GM19468 (cell line): ENCODE measurements around the gene AZU1.
"Not testable (repeated sequence)": the region's sequence is repeated elsewhere in the genome, so short reads cannot be mapped to it uniquely, and the experiment has no call there.

ENCODE experiments used
- ATAC-seq: cut with Tn5 transposase; IDR thresholded peaks from one replicate; pipeline ENCODE4 v1.9.1; 2021; ENCODE audit warnings: mild to moderate bottlenecking, moderate library complexity, moderate number of reproducible peaks; ENCODE audit not compliant: unreplicated experiment; ENCODE audit errors: extremely low read depth

The AZU1 gene

DNA sequence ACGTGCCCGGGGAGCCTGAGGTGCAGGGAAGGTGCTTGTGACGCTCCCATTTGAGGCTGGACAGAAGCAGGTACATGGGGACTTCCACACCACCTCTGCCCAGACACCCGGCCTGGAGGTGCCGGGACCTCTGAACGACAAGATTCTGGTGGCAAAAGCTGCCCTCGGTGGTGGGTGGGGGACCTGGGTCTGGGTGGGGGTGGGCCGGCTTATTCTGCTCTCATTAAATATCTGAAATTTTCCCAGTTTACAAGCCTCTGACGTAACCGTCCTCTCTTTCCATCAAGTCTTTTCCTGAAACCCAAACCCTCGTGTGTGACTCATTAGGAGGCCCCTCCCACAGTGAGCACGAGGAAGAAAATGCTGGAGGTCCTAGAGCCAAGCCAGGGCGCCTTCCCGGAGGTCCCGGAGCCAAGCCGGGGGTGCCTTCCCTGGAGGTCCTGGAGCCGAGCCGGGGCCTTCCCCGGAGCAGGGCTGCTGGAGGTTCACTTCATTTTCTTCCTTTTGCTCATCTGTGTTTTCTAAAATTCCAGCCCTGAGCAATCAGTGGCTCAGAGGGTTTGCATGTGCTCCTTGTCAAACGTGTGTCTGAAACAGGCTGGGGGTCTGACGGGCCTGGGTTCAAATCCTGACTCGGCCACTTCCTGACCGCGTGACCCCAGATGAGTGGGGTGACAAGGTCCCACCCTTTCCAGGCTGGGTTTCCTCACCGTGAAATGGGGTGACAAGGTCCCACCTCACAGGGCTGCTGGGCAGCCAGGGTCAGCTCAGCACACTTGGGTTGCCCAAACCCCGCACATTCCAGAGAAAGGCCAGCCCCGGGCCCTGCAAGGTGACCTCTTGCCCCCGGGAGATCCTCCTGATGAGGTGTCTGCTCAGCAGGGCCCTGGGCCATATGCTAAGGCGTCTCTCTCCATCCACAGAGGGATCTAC is 41.9 kb downstream of the AZU1 start:
- ATAC-seq, result no peak

- no peak for ATAC-seq
These were observed 42.7 kb downstream of the AZU1 start for GRCh38 chr19:870314-870713.

DNA sequence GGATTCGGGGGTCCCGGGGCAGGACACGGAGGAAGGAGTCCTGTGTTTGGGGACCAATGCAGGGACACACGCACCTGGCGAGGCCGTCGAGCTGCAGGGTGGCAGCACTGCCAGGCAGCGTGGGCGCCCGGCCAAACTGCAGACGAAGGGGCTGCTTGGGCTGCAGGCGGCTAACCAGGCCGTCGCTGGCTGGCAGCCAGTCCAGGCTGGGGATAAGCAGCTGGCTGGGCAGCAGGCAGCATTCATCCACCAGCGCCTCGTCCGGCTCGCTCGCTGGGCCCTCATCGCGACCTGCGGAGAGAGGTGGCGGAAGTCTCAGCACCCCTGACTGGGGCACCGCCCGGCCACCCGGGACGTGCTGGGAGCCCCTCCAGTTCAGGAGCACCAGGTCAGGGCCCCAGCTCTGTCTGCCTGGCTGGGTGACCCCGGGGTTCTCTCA is 43.3 kb downstream of the AZU1 start:
- ATAC-seq, result no peak

DNA sequence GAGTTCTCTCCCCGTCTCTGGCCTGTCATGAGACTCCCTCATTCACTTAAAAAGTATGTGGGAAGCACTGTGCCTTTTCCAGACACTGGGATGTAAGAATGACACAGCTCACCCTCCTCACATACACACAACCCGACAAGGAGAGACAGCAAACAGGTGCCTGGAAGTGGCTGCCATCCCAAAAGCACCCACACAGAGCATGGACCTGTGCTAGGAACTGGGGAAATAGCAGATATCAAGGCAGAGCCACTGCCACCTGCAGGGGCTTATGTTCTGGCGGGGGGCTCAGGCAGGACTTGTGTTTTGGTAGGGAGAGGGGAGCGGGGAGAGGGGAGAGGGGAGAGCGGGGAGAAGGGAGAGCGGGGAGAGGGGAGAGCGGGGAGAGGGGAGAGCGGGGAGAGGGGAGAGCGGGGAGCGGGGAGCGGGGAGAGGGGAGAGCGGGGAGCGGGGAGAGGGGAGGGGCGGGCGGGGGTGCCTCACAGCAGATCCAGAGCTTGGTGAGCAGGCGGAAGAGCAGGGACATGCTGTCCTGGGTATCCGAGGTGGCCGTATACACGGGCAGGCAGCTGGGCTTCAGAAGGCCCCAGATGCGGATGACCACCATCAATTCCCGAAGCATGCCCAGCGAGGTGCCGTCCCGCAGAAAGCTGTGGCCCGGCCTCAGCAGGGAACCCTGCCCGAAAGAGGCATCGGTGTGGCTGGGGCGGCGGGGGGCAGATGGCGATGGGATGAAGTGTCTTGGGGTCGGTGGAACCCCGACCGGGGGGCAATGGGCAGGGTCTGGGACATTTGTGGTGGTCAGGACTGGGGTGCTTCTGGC is 44.0 kb downstream of the AZU1 start:
- no peak for ATAC-seq

GRCh38 chr19:872266-872951 is 44.8 kb downstream of the AZU1 start:
- no peak for ATAC-seq

- ATAC-seq, result no peak
These were observed 45.4 kb downstream of the AZU1 start for GRCh38 chr19:873084-873483.

DNA sequence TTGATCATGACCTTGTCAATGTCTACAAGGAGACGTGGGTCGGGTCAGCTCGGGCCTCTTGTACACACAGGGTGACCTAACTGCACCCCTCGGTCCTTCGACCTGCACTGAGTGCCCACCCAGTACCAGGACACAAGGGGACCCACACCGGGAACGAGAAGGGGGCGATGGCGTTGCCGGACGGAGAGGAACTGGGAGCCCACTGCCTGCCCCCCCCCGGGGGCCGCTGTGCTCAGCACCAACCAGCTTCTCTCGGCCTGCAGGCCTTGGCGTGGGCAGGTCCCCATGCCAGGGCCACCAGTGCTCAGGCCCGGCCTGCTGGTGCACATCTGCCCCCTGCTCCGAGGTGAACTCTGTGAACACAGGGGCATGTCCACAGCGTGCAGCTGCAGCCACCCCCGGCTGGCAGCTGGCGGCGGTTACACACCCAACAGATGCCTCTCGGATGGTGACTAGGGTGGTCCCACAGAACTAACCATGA is 46.0 kb downstream of the AZU1 start:
- ATAC-seq, result no peak

DNA sequence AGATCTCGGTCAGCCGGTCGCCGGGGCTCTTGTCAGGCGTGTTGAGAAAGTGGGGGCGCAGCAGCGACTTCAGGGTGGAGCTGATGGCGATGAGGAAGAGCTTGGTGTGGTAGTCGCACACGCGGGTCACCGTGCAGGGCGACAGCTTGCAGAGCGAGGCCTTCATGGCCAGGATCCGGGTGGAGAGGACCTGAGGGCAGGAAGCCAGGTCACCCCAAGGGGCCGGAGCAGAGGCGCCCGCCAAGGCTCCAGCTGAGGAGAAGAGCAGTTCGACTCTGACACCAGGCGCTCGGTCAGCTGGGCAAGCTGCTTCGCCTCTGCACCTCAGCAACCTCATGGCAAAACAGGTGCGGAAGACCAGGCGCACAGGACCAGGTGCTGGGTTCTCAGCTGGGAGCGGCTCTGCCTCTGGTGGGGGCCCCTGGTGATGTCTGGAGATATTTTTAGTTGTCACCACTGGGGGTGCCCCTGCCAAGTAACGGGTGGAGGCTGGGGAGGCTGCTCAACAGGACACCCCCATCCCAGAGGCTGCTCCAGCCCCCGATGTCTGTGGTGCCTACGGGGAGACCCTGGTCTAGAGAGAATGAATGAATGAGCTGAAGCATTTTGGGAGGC is 47.7 kb downstream of the AZU1 start:
- no peak for ATAC-seq

GRCh38 chr19:876089-876488 is 48.5 kb downstream of the AZU1 start:
- no peak for ATAC-seq

GRCh38 chr19:876780-877314 is 49.2 kb downstream of the AZU1 start:
- ATAC-seq, result no peak

- not testable (repeated sequence) for ATAC-seq
These were observed 50.5 kb downstream of the AZU1 start for GRCh38 chr19:877992-878660.

GRCh38 chr19:878751-879561 is 51.3 kb downstream of the AZU1 start:
- ATAC-seq, result not testable (repeated sequence)

DNA sequence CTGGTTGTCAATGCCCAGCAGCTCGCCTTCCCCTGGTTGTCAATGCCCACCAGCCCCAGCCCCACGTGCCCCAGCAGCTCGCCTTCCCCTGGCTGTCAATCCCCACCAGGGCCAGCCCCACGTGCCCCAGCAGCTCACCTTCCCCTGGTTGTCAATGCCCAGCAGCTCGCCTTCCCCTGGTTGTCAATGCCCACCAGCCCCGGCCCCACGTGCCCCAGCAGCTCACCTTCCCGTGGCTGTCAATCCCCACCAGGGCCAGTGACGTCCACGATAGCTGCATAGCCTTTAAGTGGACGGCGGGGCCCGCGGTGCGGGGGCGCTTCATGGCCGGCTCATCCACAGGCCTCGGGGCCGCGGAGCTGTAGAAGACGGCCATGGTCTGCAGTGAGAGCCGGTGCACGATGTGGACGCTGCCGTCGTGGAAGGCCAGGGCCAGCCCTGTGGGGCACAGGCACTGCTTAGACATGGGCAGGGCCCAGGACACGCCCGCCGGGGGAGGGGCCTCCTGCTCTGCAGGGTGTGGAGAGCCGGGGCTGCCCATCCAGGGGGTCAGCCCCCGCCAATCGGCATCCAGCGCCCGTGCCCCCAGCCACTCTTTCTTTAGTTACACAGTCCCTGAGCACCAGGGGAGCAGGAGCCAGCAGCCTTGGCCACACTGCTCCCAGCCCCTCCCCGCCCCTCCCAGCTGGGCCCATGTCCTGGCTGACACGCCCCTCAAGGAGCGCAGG is 52.2 kb downstream of the AZU1 start:
- ATAC-seq, result no peak
